Gastroesophageal sphincter (tissue), 3 donors: ENCODE data around the gene KRT2.

Experiments used
- CTCF ChIP-seq, 4 experiments: fragments of 200-600 bp in 2 of 4; fragments of 450-650 bp in 2 of 4; sonication (generic) in 1 of 4; IDR thresholded peaks; one replicate each; pipeline ENCODE4 v1.5.1; 2017 to 2019; ENCODE audit warnings: antibody characterized with exemption in 4 of 4, mild to moderate bottlenecking in 2 of 4, moderate library complexity in 2 of 4
- POLR2A ChIP-seq, 2 donors: fragments of 450-650 bp; IDR thresholded peaks; one replicate each; pipeline ENCODE4 v1.6.1; 2017; ENCODE audit warnings: antibody characterized with exemption in 2 of 2, mild to moderate bottlenecking in 2 of 2, moderate library complexity in 1 of 2

DNA sequence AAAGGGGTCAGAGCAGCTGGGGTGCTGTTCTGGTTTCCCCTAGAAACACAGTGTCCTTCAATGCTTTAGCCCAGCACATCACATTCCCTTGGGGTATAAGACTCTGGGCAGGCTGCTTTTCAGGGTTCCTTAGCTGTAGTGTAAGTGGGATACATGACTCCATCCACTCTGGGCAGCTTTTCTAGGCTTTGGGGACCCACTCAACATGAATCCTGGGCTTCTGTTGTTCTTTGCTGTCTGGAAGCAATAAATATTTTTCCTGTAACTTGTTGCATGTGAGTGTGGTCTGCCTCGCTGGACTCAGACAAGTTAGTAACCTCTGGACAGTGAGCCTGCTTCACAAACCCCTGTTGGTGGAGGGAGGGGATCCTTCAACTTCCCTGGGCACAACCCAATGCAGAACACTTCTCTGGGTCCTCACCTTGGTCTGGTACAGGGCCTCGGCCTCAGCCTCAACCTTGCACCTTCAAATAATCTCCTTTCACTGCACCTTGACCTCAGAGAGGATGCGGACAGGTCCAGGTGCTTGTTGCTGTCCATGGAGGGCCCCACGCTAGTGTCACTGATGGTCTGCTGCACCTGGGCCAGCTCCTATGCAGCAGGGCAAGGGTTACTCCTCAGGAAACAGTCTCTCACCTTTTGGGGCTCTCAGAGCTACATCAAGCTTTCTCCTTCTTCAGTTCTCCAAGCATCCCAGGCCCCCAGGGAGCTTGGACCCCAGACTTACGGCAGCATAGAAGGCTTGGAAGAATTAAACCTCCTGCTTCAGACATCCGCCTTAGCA lies 20.1 kb downstream of the KRT2 start:
- TF ChIP-seq CTCF (IDR thresholded peaks at IDR 0.05) (no peak), POLR2A (IDR thresholded peaks at IDR 0.05) (no peak)
